Hepatocyte (in vitro differentiated cells): ENCODE results near the gene CGN. TPM values are rescaled to one million over a fixed set of nuclear protein-coding genes. Genes with fewer than 3 reads are reported as not detected.

Experiments used
- DNase-seq: peaks from one replicate; pipeline ENCODE4 v3.0.0-alpha.2; 2016; ENCODE audit warnings: low spot score
- H2AFZ ChIP-seq: fragments of 200-600 bp; sonication (generic); 2 replicates; pipeline ENCODE4 v1.6.0; 2016; ENCODE audit warnings: antibody characterized with exemption, mild to moderate bottlenecking
- H3K27ac ChIP-seq: fragments of 200-600 bp; sonication (generic); 2 replicates; pipeline ENCODE4 v1.5.1; 2016; ENCODE audit warnings: mild to moderate bottlenecking
- H3K27me3 ChIP-seq: fragments of 200-600 bp; sonication (generic); 2 replicates; pipeline ENCODE4 v1.6.1; 2016
- H3K36me3 ChIP-seq: fragments of 200-600 bp; sonication (generic); replicated peaks from 2 replicates; pipeline ENCODE4 v1.5.1; 2016; ENCODE audit warnings: low read depth; ENCODE audit not compliant: insufficient read depth
- H3K4me1 ChIP-seq: fragments of 200-600 bp; sonication (generic); 2 replicates; pipeline ENCODE4 v1.5.1; 2016; ENCODE audit warnings: mild to moderate bottlenecking, moderate library complexity; ENCODE audit not compliant: insufficient read depth
- H3K4me2 ChIP-seq: fragments of 200-600 bp; sonication (generic); 2 replicates; pipeline ENCODE4 v1.6.0; 2016
- H3K4me3 ChIP-seq: fragments of 200-600 bp; sonication (generic); 2 replicates; pipeline ENCODE4 v1.5.1; 2016; ENCODE audit warnings: mild to moderate bottlenecking
- H3K79me2 ChIP-seq: fragments of 200-600 bp; sonication (generic); 2 replicates; pipeline ENCODE4 v1.6.0; 2017; ENCODE audit warnings: mild to moderate bottlenecking
- H3K9me2 ChIP-seq: fragments of 200-600 bp; sonication (generic); replicated peaks from 2 replicates; pipeline ENCODE4 v1.6.0; 2017; ENCODE audit warnings: mild to moderate bottlenecking; ENCODE audit not compliant: insufficient read depth
- H3K9me3 ChIP-seq: fragments of 200-600 bp; sonication (generic); 2 replicates; pipeline ENCODE4 v1.5.1; 2016; ENCODE audit warnings: low read depth, mild to moderate bottlenecking
- H4K20me1 ChIP-seq: fragments of 200-600 bp; sonication (generic); 2 replicates; pipeline ENCODE4 v1.6.0; 2016; ENCODE audit warnings: mild to moderate bottlenecking; ENCODE audit not compliant: insufficient read depth, poor library complexity, severe bottlenecking
- EZH2 ChIP-seq: fragments of 200-600 bp; sonication (generic); IDR thresholded peaks from 2 replicates; pipeline ENCODE4 v1.6.1; 2016; ENCODE audit warnings: antibody characterized with exemption, mild to moderate bottlenecking, borderline replicate concordance
- EZH2phosphoT487 ChIP-seq: fragments of 200-600 bp; sonication (generic); IDR thresholded peaks from one replicate; pipeline ENCODE4 v1.6.1; 2018; ENCODE audit warnings: antibody characterized with exemption, mild to moderate bottlenecking, low read depth, moderate library complexity; ENCODE audit not compliant: unreplicated experiment, severe bottlenecking
- WGBS: methylation state at CpG from one replicate; pipeline ENCODE4 v1.1.6; 2016; ENCODE audit warnings: low lambda C conversion rate; ENCODE audit errors: missing lambda C conversion rate; 5-methylcytosine and 5-hydroxymethylcytosine counted together
- polyA plus RNA-seq: library from polyadenylated mRNA; unstranded; fragments of >200 nt; fragmentation: Nextera tagmentation; extraction: Ambion mirVana; gene quantifications from 2 replicates; pipeline ENCODE4 v1.2.1, GENCODE V29; 2016
- total RNA-seq: library from RNA; depleted of rRNA; stranded (reverse); fragments of >200 nt; gene quantifications from 2 replicates; pipeline ENCODE4 v1.2.3, GENCODE V29; 2014
- TF ChIP-seq, protein P1 (sequence below): fragments of 200-600 bp; sonication (generic); IDR thresholded peaks from 2 replicates; pipeline ENCODE4 v1.5.1; 2016; ENCODE audit warnings: antibody characterized with exemption, mild to moderate bottlenecking; ENCODE audit not compliant: poor library complexity

Gene CGN
- total and polyA plus RNA-seq, 2 experiments from 2014 or later: 46.3 to 58.2 TPM

DNA sequence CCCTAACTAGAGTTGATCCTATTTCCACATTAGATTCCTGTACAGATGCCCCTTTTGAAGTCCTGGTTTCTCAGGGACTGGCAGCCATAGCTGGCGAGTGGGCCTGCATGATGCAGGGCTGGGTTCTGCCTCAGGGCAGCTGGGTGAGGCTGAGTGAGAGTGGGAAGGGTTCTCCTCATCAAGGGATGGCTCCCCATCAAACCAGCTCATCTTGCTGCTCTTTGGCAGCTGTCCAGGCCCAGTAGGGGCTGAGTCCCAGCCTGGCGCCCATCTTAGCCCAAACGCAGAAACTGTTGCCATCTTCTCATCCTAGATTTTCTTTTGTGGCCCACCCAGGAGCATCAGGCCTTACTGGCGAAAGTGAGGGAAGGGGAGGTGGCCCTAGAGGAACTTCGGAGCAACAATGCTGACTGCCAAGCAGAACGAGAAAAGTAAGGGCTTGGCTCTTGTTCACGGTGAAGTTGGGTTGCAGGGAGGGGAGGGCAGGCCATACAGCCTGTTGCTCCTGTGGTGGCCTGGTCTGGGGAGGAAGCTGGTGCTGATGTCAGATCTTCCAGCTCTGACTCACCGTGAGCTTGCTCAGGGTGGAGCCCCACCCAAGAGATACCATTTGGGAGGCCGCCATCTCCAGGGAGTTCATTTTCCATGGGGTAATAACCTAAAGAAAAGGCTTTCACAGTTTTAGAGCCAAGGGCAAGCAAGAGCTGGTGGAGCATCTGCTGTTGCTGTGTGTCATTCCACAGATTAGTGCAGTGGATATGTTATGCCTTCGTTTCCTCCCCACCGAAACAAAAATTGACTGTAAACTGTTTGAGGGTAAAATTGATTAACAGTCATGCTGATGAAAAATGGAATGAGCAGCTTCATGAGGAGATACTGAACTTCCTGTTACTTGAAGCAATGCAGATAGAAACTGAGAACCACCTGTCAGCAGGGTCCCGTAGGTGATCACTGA is 63.7 kb downstream of the CGN start:
- TF ChIP-seq EZH2 (no peak), EZH2phosphoT487 (no peak)
- TF ChIP-seq, protein P1, sequence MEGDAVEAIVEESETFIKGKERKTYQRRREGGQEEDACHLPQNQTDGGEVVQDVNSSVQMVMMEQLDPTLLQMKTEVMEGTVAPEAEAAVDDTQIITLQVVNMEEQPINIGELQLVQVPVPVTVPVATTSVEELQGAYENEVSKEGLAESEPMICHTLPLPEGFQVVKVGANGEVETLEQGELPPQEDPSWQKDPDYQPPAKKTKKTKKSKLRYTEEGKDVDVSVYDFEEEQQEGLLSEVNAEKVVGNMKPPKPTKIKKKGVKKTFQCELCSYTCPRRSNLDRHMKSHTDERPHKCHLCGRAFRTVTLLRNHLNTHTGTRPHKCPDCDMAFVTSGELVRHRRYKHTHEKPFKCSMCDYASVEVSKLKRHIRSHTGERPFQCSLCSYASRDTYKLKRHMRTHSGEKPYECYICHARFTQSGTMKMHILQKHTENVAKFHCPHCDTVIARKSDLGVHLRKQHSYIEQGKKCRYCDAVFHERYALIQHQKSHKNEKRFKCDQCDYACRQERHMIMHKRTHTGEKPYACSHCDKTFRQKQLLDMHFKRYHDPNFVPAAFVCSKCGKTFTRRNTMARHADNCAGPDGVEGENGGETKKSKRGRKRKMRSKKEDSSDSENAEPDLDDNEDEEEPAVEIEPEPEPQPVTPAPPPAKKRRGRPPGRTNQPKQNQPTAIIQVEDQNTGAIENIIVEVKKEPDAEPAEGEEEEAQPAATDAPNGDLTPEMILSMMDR: no peak
- peak; percentile 32 for DNase-seq
- Histone ChIP-seq H3K27ac (no peak overlapping the region), H3K36me3 (no peaks in the 10 kb centered on the region), H2AFZ (no peak overlapping the region), H3K4me1 (no peaks in the 10 kb centered on the region), H3K9me3 (no peaks in the 10 kb centered on the region), H3K4me2 (no peak overlapping the region), H4K20me1 (no peaks in the 10 kb centered on the region), H3K27me3 (no peaks in the 10 kb centered on the region), H3K9me2 (no peaks in the 10 kb centered on the region), H3K4me3 (no peak overlapping the region), H3K79me2 (no peaks in the 10 kb centered on the region)
- 93% methylated on average over 12 of the region's 12 CpGs for WGBS

DNA sequence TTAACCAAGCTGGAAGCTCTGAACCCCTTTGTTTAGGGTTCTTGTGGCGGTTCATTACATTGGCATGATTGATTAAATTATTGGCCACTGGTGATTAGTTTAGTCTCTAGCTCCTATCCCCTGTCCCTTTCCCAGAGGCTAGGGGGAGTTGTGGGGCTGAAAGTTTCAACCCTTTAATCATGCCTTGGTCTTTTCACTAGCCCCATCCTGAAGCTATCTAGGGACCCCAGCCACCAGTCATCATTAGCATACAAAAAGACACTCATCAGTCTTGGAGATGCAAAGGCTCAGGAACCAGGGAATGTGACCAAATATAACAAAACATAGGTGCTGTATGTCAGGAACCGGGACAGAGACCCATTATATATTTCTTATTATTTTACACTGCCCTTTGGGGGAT is 66.0 kb downstream of the CGN start:
- Histone ChIP-seq H3K27ac (no peak overlapping the region), H3K27me3 (no peaks in the 10 kb centered on the region), H3K4me3 (no peak overlapping the region), H3K79me2 (no peaks in the 10 kb centered on the region), H3K36me3 (no peaks in the 10 kb centered on the region), H3K4me2 (no peak overlapping the region), H4K20me1 (no peaks in the 10 kb centered on the region), H3K4me1 (no peaks in the 10 kb centered on the region), H2AFZ (no peak overlapping the region), H3K9me2 (no peaks in the 10 kb centered on the region), H3K9me3 (no peaks in the 10 kb centered on the region)
- no peak for DNase-seq
- TF ChIP-seq, protein P1: no peak
- TF ChIP-seq EZH2 (no peak), EZH2phosphoT487 (no peak)
- 98% methylated on average over 2 of the region's 2 CpGs for WGBS

DNA sequence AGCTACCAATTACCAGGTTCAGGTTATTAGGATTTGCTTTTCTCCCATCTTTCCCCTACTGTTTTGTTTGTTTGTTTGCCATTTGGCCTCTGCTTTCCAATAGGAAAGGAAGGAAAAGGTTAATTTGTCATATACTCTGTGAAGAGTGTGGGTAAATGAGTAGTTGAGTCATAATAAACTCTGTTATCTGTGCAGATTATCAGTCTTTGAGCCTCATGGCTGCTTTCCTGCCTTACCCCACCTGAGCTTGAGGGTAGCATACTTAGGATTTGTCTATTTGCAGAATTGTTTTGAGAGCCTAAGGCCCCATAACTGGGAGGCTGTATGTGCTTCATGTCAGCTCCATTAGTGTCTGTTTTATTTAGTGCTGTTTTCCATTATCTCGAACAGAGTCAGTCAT is 67.8 kb downstream of the CGN start:
- TF ChIP-seq, protein P1: no peak
- TF ChIP-seq EZH2phosphoT487 (no peak), EZH2 (no peak)
- no peaks in the 10 kb centered on the region for H4K20me1 ChIP-seq
- H3K4me2 ChIP-seq: no peak overlapping the region
- WGBS: 81% methylated on average over 1 of the region's 1 CpG
- no peak overlapping the region for H3K27ac ChIP-seq
- peaks cover 1% of the 10 kb centered on the region for H3K4me1 ChIP-seq
- no peaks in the 10 kb centered on the region for H3K36me3 ChIP-seq
- no peaks in the 10 kb centered on the region for H3K79me2 ChIP-seq
- H2AFZ ChIP-seq: no peak overlapping the region
- H3K9me3 ChIP-seq: no peaks in the 10 kb centered on the region
- DNase-seq: no peak
- H3K4me3 ChIP-seq: no peak overlapping the region
- no peaks in the 10 kb centered on the region for H3K27me3 ChIP-seq
- H3K9me2 ChIP-seq: no peaks in the 10 kb centered on the region
